ENCODE data around the gene FLNC.

GRCh38 chr7:128804484-128804883 is 25.7 kb upstream of the FLNC start:
- no peak for TF ChIP-seq POLR2A (IDR thresholded peaks at IDR 0.05)
- TF ChIP-seq CTCF (IDR thresholded peaks at IDR 0.05) = no peak

Measured in testis (tissue), 2 donors.